Right cardiac atrium (tissue), 5 donors: ENCODE measurements around the gene IVL. TPM values are rescaled to one million over a fixed set of nuclear protein-coding genes. Genes with fewer than 3 reads are reported as not detected.

Source experiments
- ATAC-seq, 2 donors: fragments of 200-7000 bp; cut with Tn5 transposase; one replicate each; pipeline versions ENCODE4 v1.8.0 to v1.9.1; 2020; ENCODE audit warnings: moderate library complexity in 2 of 2, mild to moderate bottlenecking in 1 of 2
- DNase-seq, 3 donors: peaks; one replicate each; pipeline ENCODE4 v3.0.0-alpha.2; 2020
- H3K27ac ChIP-seq: one replicate; pipeline ENCODE4 v1.5.1; 2013; ENCODE audit warnings: mild to moderate bottlenecking, low read length, control low read depth, moderate library complexity
- H3K27me3 ChIP-seq: one replicate; pipeline ENCODE4 v1.6.1; 2013; ENCODE audit not compliant: control insufficient read depth, insufficient read depth
- H3K4me1 ChIP-seq: one replicate; pipeline ENCODE4 v1.6.1; 2013; ENCODE audit warnings: low read length; ENCODE audit not compliant: control insufficient read depth, insufficient read depth
- H3K4me3 ChIP-seq: one replicate; pipeline ENCODE4 v1.5.1; 2013; ENCODE audit warnings: low read length, control low read depth
- H3K9me3 ChIP-seq: one replicate; pipeline ENCODE4 v1.6.1; 2013; ENCODE audit warnings: low read length; ENCODE audit not compliant: control insufficient read depth
- WGBS: extraction: QIAGEN DNeasy Blood & Tissue Kit; methylation state at CpG from one replicate; pipeline ENCODE4 v1.1.7; 2013; 5-methylcytosine and 5-hydroxymethylcytosine counted together
- intact Hi-C, 4 donors: fragments of 100-400 bp; cut with DNase I; formaldehyde crosslinking; loops; one replicate each; pipeline versions ENCODE4 v1.11.0 to v1.14.0; 2022 to 2023
- polyA plus RNA-seq: library from polyadenylated mRNA; stranded (reverse); fragments of 200-250 nt; gene quantifications from one replicate; pipeline ENCODE4 v1.2.3, GENCODE V29; 2013
- total RNA-seq, 4 donors: library from RNA; stranded (reverse); fragmentation: NEBNext Ultra II Directional; extraction: Animal tissue kit (Norgen Biotek cat#: 25700); gene quantifications; one replicate each; pipeline ENCODE4 v1.2.1, GENCODE V29; 2021
- donor health status: healthy with polysubstance abuse.
- donor health status: DM: no; HTN: yes; CAD: no.
- donor health status: DM: no; HTN: no; CAD: no.
- donor health status: DM: no; HTN: yes; CAD: no; lungs with severe emphysema.
- donor health status: DM: yes; HTN: yes; CAD: no.

Gene IVL
- total and polyA plus RNA-seq, 5 donors = not detected

GRCh38 chr1:152899027-152899426 lies 9.3 kb upstream of the IVL start:
- H3K27ac ChIP-seq = no peak overlapping the region
- peaks cover 1% of the 10 kb centered on the region for H3K9me3 ChIP-seq
- H3K4me1 ChIP-seq = no peaks in the 10 kb centered on the region
- no peak overlapping the region for H3K4me3 ChIP-seq
- ATAC-seq = no peak
- no peaks in the 10 kb centered on the region for H3K27me3 ChIP-seq
- intact Hi-C loops = no loop called here
- no peak for DNase-seq
- 75% methylated on average over 4 of the region's 4 CpGs for WGBS

GRCh38 chr1:152899883-152900282 lies 8.5 kb upstream of the IVL start:
- Histone ChIP-seq H3K4me1 (no peaks in the 10 kb centered on the region), H3K9me3 (peaks cover 2% of the 10 kb centered on the region), H3K4me3 (no peak overlapping the region), H3K27me3 (no peaks in the 10 kb centered on the region), H3K27ac (no peak overlapping the region)
- intact Hi-C loops = no loop called here
- WGBS = 53% methylated on average over 2 of the region's 2 CpGs
- ATAC-seq = no peak
- no peak for DNase-seq

- WGBS = 78% methylated on average over 5 of the region's 5 CpGs
- H3K9me3 ChIP-seq = peaks cover 2% of the 10 kb centered on the region
- intact Hi-C loops = no loop called here
- no peak overlapping the region for H3K4me3 ChIP-seq
- DNase-seq = no peak
- no peaks in the 10 kb centered on the region for H3K27me3 ChIP-seq
- H3K27ac ChIP-seq = no peak overlapping the region
- no peak for ATAC-seq
- H3K4me1 ChIP-seq = no peaks in the 10 kb centered on the region
Measured at GRCh38 chr1:152901631-152902030, 6.7 kb upstream of the IVL start.

GRCh38 chr1:152902636-152903035 lies 5.7 kb upstream of the IVL start:
- no peak for DNase-seq
- H3K9me3 ChIP-seq = peaks cover 2% of the 10 kb centered on the region
- no peak overlapping the region for H3K4me3 ChIP-seq
- H3K27me3 ChIP-seq = no peaks in the 10 kb centered on the region
- no peaks in the 10 kb centered on the region for H3K4me1 ChIP-seq
- H3K27ac ChIP-seq = no peak overlapping the region
- intact Hi-C loops = no loop called here
- WGBS = 67% methylated on average over 4 of the region's 4 CpGs
- ATAC-seq = no peak

GRCh38 chr1:152904688-152905440 lies 3.5 kb upstream of the IVL start:
- no peak for DNase-seq
- intact Hi-C loops = no loop called here
- Histone ChIP-seq H3K27me3 (no peaks in the 10 kb centered on the region), H3K4me3 (no peak overlapping the region), H3K27ac (no peak overlapping the region), H3K4me1 (no peaks in the 10 kb centered on the region), H3K9me3 (peaks cover 2% of the 10 kb centered on the region)
- no peak for ATAC-seq
- WGBS = 72% methylated on average over 7 of the region's 7 CpGs

GRCh38 chr1:152906023-152906565 lies 2.3 kb upstream of the IVL start:
- 40% methylated on average over 5 of the region's 5 CpGs for WGBS
- Histone ChIP-seq H3K27ac (no peak overlapping the region), H3K4me1 (no peaks in the 10 kb centered on the region), H3K4me3 (no peak overlapping the region), H3K27me3 (no peaks in the 10 kb centered on the region), H3K9me3 (peaks cover 2% of the 10 kb centered on the region)
- DNase-seq (no peak), ATAC-seq (no peak)
- intact Hi-C loops = no loop called here

GRCh38 chr1:152909206-152909605 lies 860 bp downstream of the IVL start:
- DNase-seq (no peak), ATAC-seq (no peak)
- WGBS = 83% methylated on average over 3 of the region's 3 CpGs
- Histone ChIP-seq H3K9me3 (no peaks in the 10 kb centered on the region), H3K27me3 (no peaks in the 10 kb centered on the region), H3K27ac (no peak overlapping the region), H3K4me1 (no peaks in the 10 kb centered on the region), H3K4me3 (no peak overlapping the region)
- intact Hi-C loops = no loop called here

GRCh38 chr1:152912471-152912870 lies 4.1 kb downstream of the IVL start:
- no peaks in the 10 kb centered on the region for H3K27me3 ChIP-seq
- no peak for DNase-seq
- H3K27ac ChIP-seq = no peak overlapping the region
- no peak overlapping the region for H3K4me3 ChIP-seq
- no peaks in the 10 kb centered on the region for H3K9me3 ChIP-seq
- no peaks in the 10 kb centered on the region for H3K4me1 ChIP-seq
- intact Hi-C loops = no loop called here
- ATAC-seq = no peak
- WGBS = 73% methylated on average over 1 of the region's 1 CpG

GRCh38 chr1:152912900-152913299 lies 4.6 kb downstream of the IVL start:
- no peak overlapping the region for H3K4me3 ChIP-seq
- H3K27ac ChIP-seq = no peak overlapping the region
- no peaks in the 10 kb centered on the region for H3K4me1 ChIP-seq
- WGBS = 56% methylated on average over 5 of the region's 5 CpGs
- intact Hi-C loops = no loop called here
- ATAC-seq (no peak), DNase-seq (no peak)
- H3K9me3 ChIP-seq = no peaks in the 10 kb centered on the region
- H3K27me3 ChIP-seq = no peaks in the 10 kb centered on the region

- Histone ChIP-seq H3K9me3 (no peaks in the 10 kb centered on the region), H3K4me1 (no peaks in the 10 kb centered on the region), H3K4me3 (no peak overlapping the region), H3K27ac (no peak overlapping the region), H3K27me3 (no peaks in the 10 kb centered on the region)
- ATAC-seq = no peak
- 7% methylated on average over 3 of the region's 3 CpGs for WGBS
- intact Hi-C loops = no loop called here
- DNase-seq = no peak
Measured at GRCh38 chr1:152917794-152918193, 9.4 kb downstream of the IVL start.

- ATAC-seq (no peak), DNase-seq (no peak)
- H3K27me3 ChIP-seq = no peaks in the 10 kb centered on the region
- H3K9me3 ChIP-seq = no peaks in the 10 kb centered on the region
- no peak overlapping the region for H3K27ac ChIP-seq
- no peaks in the 10 kb centered on the region for H3K4me1 ChIP-seq
- H3K4me3 ChIP-seq = no peak overlapping the region
- intact Hi-C loops = no loop called here
Measured at GRCh38 chr1:152919071-152919470, 10.7 kb downstream of the IVL start.

GRCh38 chr1:152924191-152924590 lies 15.8 kb downstream of the IVL start:
- no peak for DNase-seq
- Histone ChIP-seq H3K27me3 (no peaks in the 10 kb centered on the region), H3K27ac (no peak overlapping the region), H3K4me3 (no peak overlapping the region), H3K4me1 (no peaks in the 10 kb centered on the region), H3K9me3 (peaks cover 6% of the 10 kb centered on the region)
- intact Hi-C loops = no loop called here
- WGBS = 43% methylated on average over 2 of the region's 2 CpGs
- ATAC-seq = no peak
